HK-2 (cell line): ENCODE results near the gene TOMM20.
"Not testable (repeated sequence)": the region's sequence is repeated elsewhere in the genome, so short reads cannot be mapped to it uniquely, and the experiment has no call there.

Experiments used
- DNase-seq: peaks from one replicate; pipeline ENCODE4 v3.0.0-alpha.2; 2018; ENCODE audit not compliant: unreplicated experiment

The TOMM20 gene

DNA sequence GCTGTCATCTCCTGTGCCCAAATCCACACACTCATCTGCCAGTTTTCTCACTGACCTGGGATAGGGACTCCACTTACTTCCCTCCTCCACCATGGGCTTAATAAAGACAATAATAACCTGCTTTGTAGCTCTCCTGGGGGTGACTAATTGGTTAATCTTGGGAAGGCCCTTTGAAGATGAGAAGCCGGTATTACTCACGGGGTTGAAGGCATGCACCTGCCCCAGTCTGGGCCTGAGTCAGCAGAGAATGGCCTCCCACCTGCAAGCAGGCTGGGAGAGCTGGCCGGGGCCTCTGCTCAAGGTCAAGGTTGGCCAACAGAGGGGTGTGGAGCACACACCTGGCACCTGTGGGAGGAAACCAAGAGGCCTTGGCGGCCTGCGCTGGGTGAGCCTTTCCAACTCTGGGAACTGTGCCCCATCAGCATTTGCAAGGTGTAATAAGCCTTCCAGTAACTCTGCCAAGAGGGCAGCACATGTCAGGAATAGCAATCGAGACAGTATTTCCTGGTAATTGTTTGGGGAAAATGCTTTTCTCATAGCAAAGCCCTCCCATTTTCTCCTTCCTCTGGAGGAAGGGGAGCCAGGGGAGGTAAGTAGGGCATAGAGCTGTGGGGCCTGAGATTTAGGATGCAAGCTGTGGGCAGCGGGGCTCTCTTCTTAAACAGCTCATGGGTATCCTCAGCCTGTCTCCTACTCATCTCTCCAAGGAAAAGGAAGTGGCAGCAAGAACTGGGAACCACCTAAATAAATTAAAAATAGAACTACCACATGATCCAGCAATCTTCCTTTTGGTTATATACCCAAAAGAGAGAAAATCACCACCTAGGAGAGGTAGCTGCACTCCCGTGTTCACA, 49.0 kb downstream of the TOMM20 start:
- peak; percentile 58 for DNase-seq

GRCh38 chr1:235078480-235079381, 49.9 kb downstream of the TOMM20 start:
- DNase-seq, result peak; percentile 34

DNA sequence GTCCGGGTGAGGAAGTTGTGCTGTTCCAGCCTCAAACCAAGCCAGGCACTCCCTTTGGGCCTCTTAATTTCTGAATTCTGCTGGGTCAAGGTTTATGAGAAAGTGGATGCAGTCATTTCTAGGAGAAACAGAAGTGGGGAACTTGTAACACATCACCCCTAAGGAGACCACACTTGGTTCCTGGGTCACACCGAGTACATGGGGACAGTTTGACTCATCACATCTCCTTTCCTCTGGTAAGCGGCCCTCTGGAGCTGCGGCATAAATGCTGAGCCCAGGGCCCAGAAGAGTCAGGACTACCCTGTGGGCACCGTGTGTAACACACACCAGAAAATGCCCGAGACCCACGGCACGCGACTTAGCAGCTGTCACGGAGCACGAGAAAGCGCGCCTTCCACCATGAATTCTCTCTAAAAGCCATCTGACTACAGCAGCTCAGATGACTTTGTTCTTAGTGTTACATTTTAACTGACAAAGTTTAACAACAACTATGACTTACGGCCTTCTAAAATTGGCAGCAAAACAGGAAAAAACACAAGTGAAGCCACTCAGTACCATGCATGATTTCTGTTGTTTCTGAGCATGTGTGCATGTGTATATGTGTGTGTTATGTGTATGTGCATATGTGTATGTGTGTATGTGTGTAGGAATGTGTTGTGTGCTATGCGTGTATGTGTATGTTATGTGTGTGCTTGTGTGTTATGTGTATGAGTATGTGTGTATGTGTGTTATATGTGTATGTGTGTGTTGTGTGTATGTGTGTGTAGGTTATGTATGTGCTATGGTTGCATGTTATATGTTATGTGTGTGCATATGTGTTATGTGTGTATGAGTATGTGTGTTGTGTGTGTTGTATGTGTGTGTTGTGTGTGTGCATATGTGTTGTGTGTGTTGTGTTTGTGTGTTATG, 50.8 kb downstream of the TOMM20 start:
- no peak for DNase-seq

GRCh38 chr1:235077163-235077540, 51.5 kb downstream of the TOMM20 start:
- no peak for DNase-seq

DNA sequence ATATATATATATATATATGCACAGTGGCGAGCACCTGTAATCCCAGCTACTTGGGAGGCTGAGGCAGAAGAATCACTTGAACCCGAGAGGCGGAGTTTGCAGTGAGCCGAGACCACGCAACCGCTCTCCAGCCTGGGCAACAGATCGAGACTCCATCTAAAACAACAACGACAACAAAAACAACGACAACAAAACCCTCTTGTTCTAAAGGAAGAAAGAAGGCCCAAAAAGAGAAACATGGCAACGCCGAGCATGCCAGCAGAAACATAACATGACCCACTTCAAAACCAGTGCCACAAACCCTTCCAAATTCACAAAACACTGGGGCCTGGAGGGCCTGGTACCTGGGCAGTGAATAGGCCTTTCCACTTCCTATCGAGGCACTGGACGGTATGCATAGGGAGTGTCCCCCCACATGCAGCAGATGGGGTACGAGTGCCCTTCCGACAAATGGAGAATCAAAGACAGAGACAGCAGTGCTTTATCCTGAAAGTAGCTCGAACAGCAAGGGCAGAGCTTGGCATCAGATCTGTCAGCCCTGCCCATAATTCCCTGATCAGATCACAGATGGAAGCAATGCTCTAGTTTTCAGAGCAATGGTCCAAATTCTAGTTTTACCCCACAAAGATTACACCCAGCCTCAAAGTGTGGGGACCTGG, 52.0 kb downstream of the TOMM20 start:
- no peak for DNase-seq

DNA sequence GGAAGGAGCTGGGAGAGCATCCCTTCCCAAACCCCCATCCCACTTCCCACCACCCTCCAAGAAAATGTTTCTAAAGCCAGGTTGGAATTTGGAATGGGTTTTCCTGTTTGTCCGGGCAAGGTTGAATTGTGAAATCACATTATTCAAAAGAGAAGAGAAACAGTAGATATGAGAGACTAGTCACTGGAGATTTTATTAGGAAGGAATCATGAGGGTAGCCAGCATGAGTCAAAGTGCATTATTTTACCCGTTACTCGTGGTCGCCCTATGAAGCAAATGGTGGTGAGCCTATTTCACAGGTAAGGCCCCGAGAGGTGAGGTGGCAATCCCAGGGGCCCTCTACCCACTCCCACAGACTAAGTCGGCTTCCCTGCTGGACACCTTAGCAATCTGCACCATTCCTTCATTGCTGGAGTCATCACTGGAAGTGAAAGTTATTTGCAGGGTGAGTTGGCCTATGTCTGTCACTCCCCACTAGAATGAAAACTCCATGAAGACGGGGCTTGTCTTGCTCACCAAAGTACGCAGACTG, 52.8 kb downstream of the TOMM20 start:
- DNase-seq, result no peak

DNA sequence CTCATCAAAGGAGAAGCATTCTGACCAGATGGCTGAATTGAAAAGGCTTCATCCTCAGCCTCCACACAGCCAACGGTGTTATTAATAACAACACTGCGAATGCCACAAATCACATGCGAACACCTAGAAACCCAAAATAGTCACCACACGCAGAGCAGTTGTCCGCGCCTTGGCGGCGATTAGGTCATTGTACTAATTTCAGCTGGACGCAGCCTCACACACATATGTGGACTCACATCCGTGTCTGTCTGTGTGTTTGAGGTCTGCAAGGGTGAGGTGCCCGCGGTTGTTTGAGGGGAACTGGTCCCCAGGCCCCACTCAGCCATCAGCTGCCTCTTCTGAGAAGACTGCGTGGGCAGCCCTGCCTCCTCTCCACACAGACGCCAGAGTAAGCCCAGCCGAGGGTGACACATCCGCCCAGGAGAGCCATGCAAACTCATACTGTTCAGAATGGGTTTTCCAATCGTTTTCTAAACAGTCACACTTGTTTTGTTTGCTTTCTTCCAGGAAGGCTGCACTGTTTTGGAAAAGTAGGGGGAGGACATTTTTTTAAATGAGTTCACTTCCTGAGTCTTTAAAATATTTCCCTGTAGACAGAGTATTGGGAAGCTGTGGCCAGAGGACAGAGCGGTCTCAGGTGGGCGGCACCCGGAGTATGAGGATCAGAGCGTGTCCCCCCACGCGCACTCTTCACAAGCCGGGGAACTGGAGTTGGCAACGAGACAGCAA, 53.4 kb downstream of the TOMM20 start:
- peak; percentile 75 for DNase-seq

DNA sequence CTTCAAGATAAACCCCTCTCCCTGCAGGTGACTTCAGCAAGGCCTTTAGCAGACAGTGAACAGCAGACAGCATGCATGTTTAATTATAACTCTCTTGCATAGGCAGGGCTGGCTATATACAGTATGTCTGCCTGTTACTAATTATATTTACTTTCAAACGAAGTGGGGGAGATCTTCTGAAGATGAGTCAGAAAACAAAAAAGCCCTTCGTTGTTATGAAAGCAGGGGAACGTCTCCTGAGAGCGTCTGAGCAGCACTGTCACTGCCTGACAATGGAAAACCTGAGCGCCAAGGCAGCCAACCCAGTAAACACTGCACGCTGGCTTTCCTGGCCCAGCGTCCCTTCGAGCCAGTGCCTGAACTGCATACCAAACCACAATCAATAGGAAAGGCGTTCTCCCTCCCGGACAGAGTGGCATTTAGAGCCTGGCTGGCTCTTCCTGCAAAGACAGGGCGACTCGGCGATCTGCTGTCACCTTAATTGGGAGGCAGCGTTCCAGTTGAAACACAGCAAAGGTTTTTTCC, 54.1 kb downstream of the TOMM20 start:
- peak; percentile 50 for DNase-seq

GRCh38 chr1:235073968-235074522, 54.6 kb downstream of the TOMM20 start:
- no peak for DNase-seq

DNA sequence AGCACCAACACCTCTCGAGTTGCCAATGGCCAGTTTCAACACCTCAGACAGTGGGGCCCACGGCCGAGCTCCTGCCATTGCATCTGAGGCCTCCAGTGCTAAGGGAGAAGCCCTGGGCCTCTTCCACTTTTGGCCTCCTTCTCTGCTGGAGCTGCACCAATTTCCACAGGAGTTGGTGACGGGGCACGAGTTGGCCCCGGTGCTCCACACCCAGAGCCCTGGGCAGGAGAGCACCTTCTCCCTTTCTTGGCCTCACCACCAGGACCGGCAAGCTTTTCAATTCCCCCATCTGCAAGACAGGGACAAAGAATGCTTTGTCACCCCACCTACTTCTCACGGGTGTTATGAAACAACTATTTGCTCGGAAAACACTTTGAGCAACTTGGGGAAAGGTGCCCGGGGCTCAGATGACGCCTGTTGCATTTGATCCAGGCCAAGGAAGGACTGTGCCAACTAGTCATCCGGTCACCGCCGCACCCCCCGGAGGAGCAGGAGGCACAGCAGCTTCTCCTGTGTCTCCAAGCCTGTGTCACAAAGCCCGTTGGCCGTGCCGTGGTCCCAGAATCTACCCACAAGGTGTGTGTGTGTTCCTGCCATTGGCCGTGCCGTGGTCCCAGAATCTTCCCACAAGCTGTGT, 55.2 kb downstream of the TOMM20 start:
- DNase-seq, result no peak

DNA sequence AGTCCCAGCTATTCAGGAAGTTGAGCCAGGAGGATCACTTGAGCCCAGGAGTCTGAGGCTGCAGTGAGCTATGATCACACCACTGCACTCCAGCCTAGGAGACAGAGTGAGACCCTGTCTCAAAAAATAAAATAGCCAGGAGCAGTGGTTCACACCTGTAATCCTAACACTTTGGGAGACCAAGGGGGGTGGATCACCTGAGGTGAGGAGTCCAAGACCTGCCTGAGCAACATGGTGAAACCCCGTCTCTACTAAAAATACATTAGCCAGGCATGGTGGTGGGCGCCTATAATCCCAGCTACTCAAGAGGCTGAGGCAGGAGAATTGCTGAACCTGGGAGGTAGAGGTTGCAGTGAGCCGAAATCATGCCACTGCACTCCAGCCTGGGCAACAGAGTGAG, 56.1 kb downstream of the TOMM20 start:
- DNase-seq, result not testable (repeated sequence)

- DNase-seq, result no peak
Measured at GRCh38 chr1:235072096-235072495, 56.5 kb downstream of the TOMM20 start.

GRCh38 chr1:235070819-235071218, 57.8 kb downstream of the TOMM20 start:
- DNase-seq, result no peak

DNA sequence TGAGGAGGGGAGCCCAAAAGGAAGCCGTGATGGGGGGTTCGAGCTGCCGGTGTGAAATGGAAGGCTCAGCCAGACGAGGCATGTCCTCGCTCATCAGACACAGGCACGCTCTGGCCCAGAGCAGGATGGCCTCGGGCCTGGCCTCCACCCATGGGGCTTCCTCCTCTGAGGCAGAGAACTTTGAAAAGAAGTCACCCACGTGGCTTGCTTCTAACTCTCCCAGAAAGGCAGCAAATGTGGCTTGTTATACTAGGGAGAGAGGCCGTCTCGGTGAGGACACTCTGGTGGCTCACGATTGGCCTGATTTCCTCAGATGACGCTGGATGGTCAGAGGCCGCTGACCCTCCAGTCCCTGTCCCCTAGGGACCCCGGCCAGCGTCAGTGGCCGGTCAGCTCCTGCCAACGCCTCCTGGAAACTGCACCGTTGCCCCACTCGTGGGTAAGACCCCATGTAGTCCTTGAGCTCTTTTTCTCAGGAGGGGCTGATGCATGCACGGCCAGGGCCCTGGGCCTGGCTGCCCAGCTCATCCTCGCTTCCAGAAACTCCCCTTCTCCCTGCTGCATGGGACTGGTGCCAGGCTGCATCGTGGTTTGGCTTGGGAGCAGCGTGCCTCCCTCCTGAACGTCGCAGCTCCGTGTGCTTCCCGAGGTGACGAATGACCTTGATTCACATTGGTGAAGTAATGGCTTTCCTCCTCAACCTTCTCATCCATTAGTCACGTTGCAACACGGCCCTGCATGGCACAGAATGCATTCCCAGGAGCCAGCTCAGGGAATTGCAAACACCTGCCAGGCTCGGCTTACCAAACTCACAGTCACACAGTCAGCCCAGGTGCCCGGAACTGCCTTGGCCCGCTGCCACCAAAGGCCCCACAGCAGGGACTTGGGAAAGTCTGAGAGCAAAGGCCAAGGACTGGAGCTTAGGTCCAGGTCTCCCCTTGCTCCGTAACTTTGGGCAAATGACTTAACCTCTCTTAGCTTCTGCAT, 58.8 kb downstream of the TOMM20 start:
- peak; percentile 83 for DNase-seq

- no peak for DNase-seq
Measured at GRCh38 chr1:235069176-235069575, 59.5 kb downstream of the TOMM20 start.

GRCh38 chr1:235068158-235069121, 60.2 kb downstream of the TOMM20 start:
- peak; percentile 46 for DNase-seq
